Vagina (tissue), 2 donors: ENCODE measurements around the gene TTLL11.

ENCODE experiments used
- POLR2A ChIP-seq, 2 donors: fragments of 450-650 bp; IDR thresholded peaks; one replicate each; pipeline ENCODE4 v1.6.1; 2017; ENCODE audit warnings: antibody characterized with exemption in 2 of 2, mild to moderate bottlenecking in 2 of 2, moderate library complexity in 2 of 2
- POLR2AphosphoS5 ChIP-seq, 2 donors: sonication (generic); formaldehyde crosslinking; IDR thresholded peaks; one replicate each; pipeline ENCODE4 v1.9.0; 2017; ENCODE audit warnings: antibody characterized with exemption in 2 of 2, mild to moderate bottlenecking in 2 of 2, low read depth in 1 of 2; ENCODE audit not compliant: insufficient read depth in 1 of 2
- TF ChIP-seq, protein P1 (sequence below), 3 experiments: fragments of 450-650 bp in 2 of 3; fragments of 200-600 bp in 1 of 3; sonication (generic) in 1 of 3; IDR thresholded peaks; one replicate each; pipeline ENCODE4 v1.5.1; 2017 to 2019; ENCODE audit warnings: antibody characterized with exemption in 3 of 3, mild to moderate bottlenecking in 2 of 3, moderate library complexity in 2 of 3

DNA sequence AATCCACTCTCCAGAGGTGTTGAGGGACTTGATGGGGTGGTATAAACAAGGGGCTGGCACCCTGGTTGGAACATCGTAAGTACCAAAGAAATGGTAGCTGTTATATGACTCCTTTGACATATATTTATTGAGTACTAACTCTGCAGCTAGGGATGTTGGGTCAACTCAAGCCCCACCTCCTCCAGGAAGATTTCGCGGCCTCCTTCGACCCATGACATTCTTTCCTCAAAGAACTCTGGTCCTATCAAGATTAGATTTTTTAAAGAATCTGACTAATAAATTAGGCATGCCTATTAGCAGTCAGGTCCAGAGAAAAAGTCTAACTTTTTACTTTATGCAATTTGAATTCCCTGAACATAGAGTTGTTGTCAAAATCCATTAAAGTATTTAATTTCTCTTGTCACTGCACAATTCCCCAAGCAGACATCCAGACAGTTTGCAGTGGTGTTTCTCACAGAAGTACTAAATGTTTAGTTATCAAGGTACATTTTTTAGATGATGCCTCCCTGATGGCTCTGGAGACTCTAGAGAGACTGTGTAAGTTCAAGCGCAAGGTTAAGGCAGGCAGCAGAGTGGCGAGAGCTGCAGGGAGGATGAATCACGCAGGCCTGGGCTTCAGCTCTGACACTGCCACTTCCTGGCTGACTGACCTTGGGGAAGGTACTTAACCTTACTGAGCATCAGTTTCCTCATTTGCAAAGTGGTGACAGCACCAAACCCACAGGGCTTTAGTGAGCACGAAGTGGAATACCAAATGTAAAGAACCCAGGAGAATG is 209.6 kb downstream of the TTLL11 start:
- TF ChIP-seq POLR2A (IDR thresholded peaks at IDR 0.05) (no peak), POLR2AphosphoS5 (IDR thresholded peaks at IDR 0.05; ENCODE audit: insufficient read depth in 1 of 2, low read depth in 1 of 2) (no peak)
- TF ChIP-seq, protein P1, sequence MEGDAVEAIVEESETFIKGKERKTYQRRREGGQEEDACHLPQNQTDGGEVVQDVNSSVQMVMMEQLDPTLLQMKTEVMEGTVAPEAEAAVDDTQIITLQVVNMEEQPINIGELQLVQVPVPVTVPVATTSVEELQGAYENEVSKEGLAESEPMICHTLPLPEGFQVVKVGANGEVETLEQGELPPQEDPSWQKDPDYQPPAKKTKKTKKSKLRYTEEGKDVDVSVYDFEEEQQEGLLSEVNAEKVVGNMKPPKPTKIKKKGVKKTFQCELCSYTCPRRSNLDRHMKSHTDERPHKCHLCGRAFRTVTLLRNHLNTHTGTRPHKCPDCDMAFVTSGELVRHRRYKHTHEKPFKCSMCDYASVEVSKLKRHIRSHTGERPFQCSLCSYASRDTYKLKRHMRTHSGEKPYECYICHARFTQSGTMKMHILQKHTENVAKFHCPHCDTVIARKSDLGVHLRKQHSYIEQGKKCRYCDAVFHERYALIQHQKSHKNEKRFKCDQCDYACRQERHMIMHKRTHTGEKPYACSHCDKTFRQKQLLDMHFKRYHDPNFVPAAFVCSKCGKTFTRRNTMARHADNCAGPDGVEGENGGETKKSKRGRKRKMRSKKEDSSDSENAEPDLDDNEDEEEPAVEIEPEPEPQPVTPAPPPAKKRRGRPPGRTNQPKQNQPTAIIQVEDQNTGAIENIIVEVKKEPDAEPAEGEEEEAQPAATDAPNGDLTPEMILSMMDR (IDR thresholded peaks at IDR 0.05): no peak
